ENCODE data around the gene DNAJB4. TPM values are rescaled to one million over a fixed set of nuclear protein-coding genes. Genes with fewer than 3 reads are reported as not detected.

DNAJB4 gene
- total and polyA plus RNA-seq, 2 experiments from 2014 or later, result 12.4 to 12.9 TPM

- TF ChIP-seq CTCF (conservative IDR thresholded peaks at IDR 0.05; ENCODE audit: low read depth in 2 of 2) (no peak), NANOG (IDR thresholded peaks at IDR 0.05; ENCODE audit: borderline replicate concordance) (no peak), CREB1 (CRISPR knock-in tag; IDR thresholded peaks at IDR 0.05; ENCODE audit: low read depth) (no peak), POLR2AphosphoS5 (IDR thresholded peaks at IDR 0.05; ENCODE audit: low read depth) (no peak)
Observed at GRCh38 chr1:77990629-77991204, 14.0 kb upstream of the DNAJB4 start (continued).

DNA sequence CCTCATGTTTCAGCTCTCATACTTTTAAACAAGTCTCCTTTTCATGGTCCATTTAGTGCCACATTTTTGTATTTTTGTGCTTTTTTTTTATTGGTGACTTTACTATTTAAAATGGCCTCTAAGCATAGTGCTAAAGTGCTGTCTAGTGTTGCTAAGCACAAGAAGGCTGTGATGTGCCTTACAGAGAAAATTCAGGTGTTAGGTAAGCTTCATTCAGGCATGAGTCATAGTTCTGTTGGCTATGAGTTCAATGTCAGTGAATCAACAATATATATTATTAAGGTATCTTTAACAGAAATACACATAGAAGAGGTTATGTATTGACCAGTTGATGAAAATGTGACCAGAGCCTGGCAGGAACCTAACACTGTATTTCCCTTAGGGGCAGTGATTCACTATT, 13.1 kb upstream of the DNAJB4 start:
- Histone ChIP-seq H2AFZ (no peak overlapping the region), H3F3A (replicated peaks; ENCODE audit: low read depth) (no peaks in the 10 kb centered on the region), H3K4me1 (ENCODE audit: insufficient read depth) (peaks cover 6% of the 10 kb centered on the region; the same call in 1 of the 2 replicates), H3K36me3 (ENCODE audit: insufficient read depth) (peaks cover 4% of the 10 kb centered on the region; the same call in 1 of the 2 replicates), H3K9me2 (ENCODE audit: insufficient read depth) (no peaks in the 10 kb centered on the region), H3K4me3 (no peak overlapping the region), H3K27ac (ENCODE audit: low read depth) (no peak overlapping the region), H4K20me1 (replicated peaks; ENCODE audit: insufficient read depth) (peaks cover 14% of the 10 kb centered on the region), H3K4me2 (no peak overlapping the region), H3K79me2 (replicated peaks; ENCODE audit: insufficient read depth) (peaks cover 66% of the 10 kb centered on the region), H3K27me3 (ENCODE audit: insufficient read depth) (no peaks in the 10 kb centered on the region)
- H3K4me1 Mint-ChIP-seq, result peaks cover 22% of the 10 kb centered on the region
- no peak overlapping the region for H3K27ac Mint-ChIP-seq
- peaks cover 6% of the 10 kb centered on the region; the same call in 1 of the 3 replicates for H3K36me3 Mint-ChIP-seq (ENCODE audit: low read depth)
- ATAC-seq (no peak), DNase-seq (ENCODE audit: low spot score) (no peak)
- no peaks in the 10 kb centered on the region for H3K9me3 Mint-ChIP-seq
- H3K4me3 Mint-ChIP-seq, result no peak overlapping the region
- H3K27me3 Mint-ChIP-seq (ENCODE audit: insufficient read depth, low read depth, poor library complexity), result no peaks in the 10 kb centered on the region
- TF ChIP-seq JUNB (IDR thresholded peaks at IDR 0.05; ENCODE audit: unreplicated experiment) (no peak), ZNF462 (CRISPR knock-in tag; IDR thresholded peaks at IDR 0.05) (no peak), NANOG (IDR thresholded peaks at IDR 0.05; ENCODE audit: borderline replicate concordance) (no peak), EZH2 (IDR thresholded peaks at IDR 0.05; ENCODE audit: low read depth, unreplicated experiment) (no peak), CREB1 (CRISPR knock-in tag; IDR thresholded peaks at IDR 0.05; ENCODE audit: low read depth) (no peak), CTCF (conservative IDR thresholded peaks at IDR 0.05; ENCODE audit: low read depth in 2 of 2) (no peak), REST (IDR thresholded peaks at IDR 0.05; ENCODE audit: unreplicated experiment) (no peak), POLR2AphosphoS5 (IDR thresholded peaks at IDR 0.05; ENCODE audit: low read depth) (no peak)

Measured in GM23338 (cell line).